K562 (cell line): ENCODE measurements around the gene TESK2. TPM values are rescaled to one million over a fixed set of nuclear protein-coding genes. Genes with fewer than 3 reads are reported as not detected.

Experiments
- ATAC-seq: fragments of 200-7000 bp; cut with Tn5 transposase; 3 replicates; pipeline ENCODE4 v1.9.1; 2020; ENCODE audit warnings: moderate library complexity
- BruUV-seq: library from RNA; stranded (reverse); fragments of 400-500 nt; replicated peaks from 2 replicates; lab custom pipeline; 2021; lab: Mats Ljungman, UMichigan
- CTCF ChIA-PET: fragments of 300-600 bp; formaldehyde crosslinking; extraction: SDS; loops from one replicate; lab custom pipeline; 2021; ENCODE audit warnings: low intra/inter-chr PET ratio; lab: Yijun Ruan, JAX
- POLR2A ChIA-PET: fragments of 300-600, 350-650 bp; sonication (Branson Sonifier 250); formaldehyde crosslinking; extraction: SDS; loops from one replicate; lab custom pipeline; 2021; ENCODE audit warnings: antibody characterized with exemption, inconsistent platforms; lab: Yijun Ruan, JAX
- DNase-seq, 4 experiments: peaks; one replicate each; pipeline versions ENCODE4 v3.0.0 to v3.0.0-alpha.2; 2011 to 2018; ENCODE audit warnings: low spot score in 3 of 4, mixed read lengths in 3 of 4; ENCODE audit errors: extremely low read depth in 1 of 4
- FAIRE-seq: peaks from 2 replicates; lab custom pipeline; 2011; peaks lifted over from hg19 to GRCh38; lab: Jason Lieb, UNC
- H2AFZ ChIP-seq: 2 replicates; pipeline ENCODE4 v1.6.0; 2011; ENCODE audit warnings: low read depth, low read length, control low read depth, inconsistent platforms
- H3K27ac ChIP-seq: fragments of 200-600 bp; 3 replicates; pipeline ENCODE4 v1.8.0; 2011; ENCODE audit warnings: low read depth, mild to moderate bottlenecking, control low read depth, inconsistent platforms, low read length, moderate library complexity, mixed read lengths; ENCODE audit errors: extremely low read depth
- H3K27me3 ChIP-seq, 2 experiments: fragments of 300-600 bp in 1 of 2; 2 replicates in 1 of 2; 3 replicates in 1 of 2; pipeline versions ENCODE4 v1.6.0 to v1.8.0; 2011; ENCODE audit warnings: inconsistent platforms in 2 of 2, low read length in 2 of 2, mild to moderate bottlenecking in 1 of 2, mixed read lengths in 1 of 2, moderate library complexity in 1 of 2; ENCODE audit not compliant: control insufficient read depth in 2 of 2, insufficient read depth in 2 of 2
- H3K36me3 ChIP-seq: fragments of 300-600 bp; 3 replicates; pipeline ENCODE4 v1.8.0; 2011; ENCODE audit warnings: mild to moderate bottlenecking, low read length, inconsistent platforms; ENCODE audit not compliant: control insufficient read depth, insufficient read depth
- H3K4me1 ChIP-seq, 2 experiments: fragments of 200-600 bp in 1 of 2; replicated peaks in 1 of 2; 2 replicates in 1 of 2; 3 replicates in 1 of 2; pipeline versions ENCODE4 v1.5.1 to v1.8.0; 2011; ENCODE audit warnings: inconsistent platforms in 2 of 2, low read length in 2 of 2, mild to moderate bottlenecking in 1 of 2, mixed read lengths in 1 of 2, moderate library complexity in 1 of 2; ENCODE audit not compliant: control insufficient read depth in 2 of 2, insufficient read depth in 2 of 2
- H3K4me2 ChIP-seq: 2 replicates; pipeline ENCODE4 v1.6.1; 2011; ENCODE audit warnings: low read length, control low read depth, inconsistent platforms, mixed read lengths; ENCODE audit not compliant: insufficient read depth
- H3K4me3 ChIP-seq: fragments of 200-600 bp; sonication (generic), shearing (Covaris generic); 2 replicates; pipeline ENCODE4 v1.5.1; 2016; ENCODE audit warnings: control low read depth, inconsistent platforms
- H3K79me2 ChIP-seq: fragments of 200-600 bp; 3 replicates; pipeline ENCODE4 v1.8.0; 2011; ENCODE audit warnings: low read length, inconsistent platforms; ENCODE audit not compliant: control insufficient read depth, insufficient read depth
- H3K9ac ChIP-seq, 2 experiments: 2 replicates each; pipeline versions ENCODE4 v1.6.0 to v1.6.1; 2011; ENCODE audit warnings: low read depth in 2 of 2, low read length in 2 of 2, control low read depth in 1 of 2, inconsistent platforms in 1 of 2, mild to moderate bottlenecking in 1 of 2, mixed read lengths in 1 of 2; ENCODE audit not compliant: insufficient read depth in 1 of 2
- H3K9me1 ChIP-seq: one replicate; pipeline ENCODE4 v1.6.0; 2011; ENCODE audit warnings: inconsistent platforms, mild to moderate bottlenecking, low read length, moderate library complexity; ENCODE audit not compliant: control insufficient read depth, insufficient read depth
- H3K9me3 ChIP-seq: replicated peaks from 2 replicates; pipeline ENCODE4 v1.5.1; 2011; ENCODE audit warnings: low read depth, low read length, inconsistent platforms; ENCODE audit not compliant: control insufficient read depth, insufficient read depth
- H4K20me1 ChIP-seq: replicated peaks from 2 replicates; pipeline ENCODE4 v1.6.1; 2011; ENCODE audit warnings: low read length, inconsistent platforms, mixed read lengths; ENCODE audit not compliant: control insufficient read depth, insufficient read depth
- CBFA2T3 ChIP-seq: fragments of 450-650 bp; IDR thresholded peaks from 2 replicates; pipeline ENCODE4 v1.6.1; 2017
- JUN ChIP-seq, 2 experiments: sonication (generic) in 1 of 2; formaldehyde crosslinking in 1 of 2; IDR thresholded peaks; 2 replicates each; pipeline versions ENCODE4 v1.6.1 to v1.8.0; 2012 to 2022; ENCODE audit warnings: borderline replicate concordance in 2 of 2, mild to moderate bottlenecking in 2 of 2, improper control_type of control experiment in 1 of 2, low read depth in 1 of 2, low read length in 1 of 2, missing genetic modification reagents in 1 of 2
- JUND ChIP-seq, 2 experiments: IDR thresholded peaks; 2 replicates in 1 of 2; 3 replicates in 1 of 2; pipeline ENCODE4 v1.6.1; 2011; ENCODE audit warnings: borderline replicate concordance in 2 of 2, low read depth in 2 of 2, low read length in 2 of 2, improper control_type of control experiment in 1 of 2, missing biosample characterization in 1 of 2, missing genetic modification characterization in 1 of 2, missing genetic modification reagents in 1 of 2
- MAFG ChIP-seq: fragments of 450-650 bp; conservative IDR thresholded peaks from 2 replicates; pipeline ENCODE4 v1.6.1; 2016; ENCODE audit warnings: missing genetic modification characterization, missing compliant biosample characterization
- NFE2 ChIP-seq: IDR thresholded peaks from 2 replicates; pipeline ENCODE4 v1.6.1; 2014; ENCODE audit warnings: antibody characterized with exemption, low read depth
- SMAD2 ChIP-seq: fragments of 150-350 bp; IDR thresholded peaks from 2 replicates; pipeline ENCODE4 v1.6.1; 2014; ENCODE audit warnings: low read depth, mild to moderate bottlenecking, low read length
- ZNF12 ChIP-seq: sonication (generic); formaldehyde crosslinking; IDR thresholded peaks from 2 replicates; pipeline ENCODE4 v1.4.0; 2020; ENCODE audit warnings: mild to moderate bottlenecking, missing genetic modification reagents
- ZNF121 ChIP-seq: sonication (generic); formaldehyde crosslinking; conservative IDR thresholded peaks from 2 replicates; pipeline ENCODE4 v1.8.0; 2022; ENCODE audit warnings: missing genetic modification reagents
- ZNF263 ChIP-seq: sonication (generic); formaldehyde crosslinking; IDR thresholded peaks from 2 replicates; pipeline ENCODE4 v1.8.0; 2022; ENCODE audit warnings: mild to moderate bottlenecking, missing genetic modification reagents, borderline replicate concordance
- ZNF311 ChIP-seq: fragments of 250-450 bp; sonication (Bioruptor Pico); IDR thresholded peaks from 2 replicates; pipeline ENCODE4 v1.4.0; 2020; ENCODE audit warnings: mild to moderate bottlenecking, moderate library complexity
- ZNF778 ChIP-seq: fragments of 450-650 bp; formaldehyde crosslinking; IDR thresholded peaks from 2 replicates; pipeline ENCODE4 v1.4.0; 2020; ENCODE audit warnings: mild to moderate bottlenecking, moderate library complexity
- WGBS: fragments of 100-300 bp; shearing (Covaris generic); methylation state at CpG from one replicate; pipeline ENCODE4 v1.1.6; 2016; ENCODE audit warnings: low coverage, mixed read lengths; ENCODE audit not compliant: insufficient coverage; ENCODE audit errors: missing lambda C conversion rate; 5-methylcytosine and 5-hydroxymethylcytosine counted together
- in situ Hi-C: fragments of 300-500 bp; cut with MboI; formaldehyde crosslinking; loops from 4 replicates; pipeline ENCODE4 v1.15.0; 2018; ENCODE audit warnings: inconsistent platforms, mixed read lengths
- intact Hi-C: fragments of 100-400 bp; cut with micrococcal nuclease; formaldehyde crosslinking; loops from 2 replicates; pipeline ENCODE4 v1.14.2; 2022
- polyA plus RNA-seq, 8 experiments: library from polyadenylated mRNA; depleted of rRNA in 4 of 8; stranded (reverse) in 5 of 8; unstranded in 3 of 8; fragments of >200 nt; fragmentation: Nextera tagmentation in 2 of 8; fragmentation: Illumina TruSeq in 1 of 8; extraction: Ambion mirVana in 2 of 8; extraction: Trizol in 1 of 8; gene quantifications; 2 replicates each; pipeline versions ENCODE4 v1.2.1 to v1.2.3, GENCODE V29; 2011 to 2014; ENCODE audit warnings: inconsistent platforms in 1 of 8, missing spikeins in 1 of 8
- total RNA-seq, 7 experiments: library from RNA; depleted of rRNA in 6 of 7; stranded (reverse); fragments of >200 nt in 6 of 7; fragmentation: Illumina TruSeq in 2 of 7; extraction: Trizol in 2 of 7; gene quantifications; 2 replicates each; pipeline versions ENCODE4 v1.2.1 to v1.2.3, GENCODE V29; 2011 to 2021; ENCODE audit warnings: low replicate concordance in 1 of 7
- TF ChIP-seq, protein P1 (sequence below): sonication (generic); formaldehyde crosslinking; IDR thresholded peaks from 2 replicates; pipeline ENCODE4 v1.8.1; 2023; ENCODE audit warnings: mild to moderate bottlenecking, missing genetic modification reagents

Gene TESK2
- total and polyA plus RNA-seq, 9 of the 15 experiments (the other 6 are each of a cell fraction or from before 2014, with no cell fraction given) = 1.6 to 5.3 (median 3.7) TPM

DNA sequence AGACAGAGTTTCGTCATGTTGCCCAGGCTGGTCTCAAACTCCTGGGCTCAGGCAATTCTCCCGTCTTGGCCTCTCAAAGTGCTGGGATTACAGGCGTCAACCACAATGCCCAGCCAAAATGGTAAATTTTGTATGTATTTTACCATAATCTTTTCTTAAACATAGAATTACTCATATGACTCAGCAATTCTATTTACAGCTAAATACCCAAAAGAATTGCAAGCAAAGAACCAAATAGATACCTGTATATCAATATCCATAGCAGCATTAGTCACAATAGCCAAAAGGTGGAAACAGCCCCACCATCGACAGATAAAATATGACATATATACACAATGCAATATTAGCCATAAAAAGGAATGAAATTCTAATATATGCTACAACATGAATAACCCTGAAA lies 36.5 kb downstream of the TESK2 start (continued):
- TF ChIP-seq ZNF778 = no peak
- TF ChIP-seq CBFA2T3 = no peak
- no peak for TF ChIP-seq SMAD2
- TF ChIP-seq JUN (IDR thresholded peaks at IDR 0.05; ENCODE audit: borderline replicate concordance, low read depth, low read length) = no peak
- no peak for TF ChIP-seq JUN (CRISPR knock-in tag; IDR thresholded peaks at IDR 0.05; ENCODE audit: borderline replicate concordance)
- no peak for TF ChIP-seq ZNF12 (CRISPR knock-in tag)
- TF ChIP-seq MAFG (tag) = peak; percentile 92
- peak; percentile 82 for TF ChIP-seq NFE2
- TF ChIP-seq ZNF263 (CRISPR knock-in tag) = no peak
- TF ChIP-seq JUND (IDR thresholded peaks at IDR 0.05; ENCODE audit: borderline replicate concordance, low read depth, low read length) = no peak
- TF ChIP-seq JUND (tag; IDR thresholded peaks at IDR 0.05; ENCODE audit: borderline replicate concordance, low read depth, low read length) = no peak
- TF ChIP-seq ZNF311 (CRISPR knock-in tag) = no peak
- TF ChIP-seq, all 486 proteins: peak for 7

DNA sequence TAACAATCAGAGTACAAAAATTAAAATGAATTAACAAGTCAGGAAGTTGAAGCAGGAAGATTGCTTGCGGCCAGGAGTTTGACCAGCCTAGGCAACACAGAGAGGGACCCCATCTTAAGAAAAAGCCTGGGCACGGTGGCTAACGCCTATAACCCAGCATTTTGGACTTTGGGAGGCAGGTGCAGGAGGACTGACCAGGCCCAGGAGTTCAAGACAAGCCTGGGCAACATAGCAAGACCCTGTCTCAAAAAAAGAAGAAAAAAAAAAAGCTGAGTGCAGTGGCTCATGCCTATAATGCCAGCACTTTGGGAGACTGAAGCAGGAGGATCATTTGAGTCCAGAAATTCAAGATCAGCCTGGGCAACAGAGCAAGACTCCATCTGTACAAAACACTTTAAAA lies 38.5 kb downstream of the TESK2 start:
- in situ Hi-C loops (no loop called here), intact Hi-C loops (no loop called here)
- 34% methylated on average over 3 of the region's 3 CpGs for WGBS
- ChIA-PET POLR2A (interaction anchor here (0.6 to 0.8 kb wide), 2 partner anchors 28 to 633 kb away, joined by 3 read pairs; no protein-coding TSS in a partner anchor), CTCF (no interaction called here)
- Histone ChIP-seq H3K27me3 (no peaks in the 10 kb centered on the region; a peak in 1 of 5 replicates), H3K79me2 (no peaks in the 10 kb centered on the region), H3K4me3 (no peak overlapping the region), H3K9me1 (no peaks in the 10 kb centered on the region), H3K9me3 (no peaks in the 10 kb centered on the region), H2AFZ (no peak overlapping the region), H3K4me2 (no peak overlapping the region), H3K36me3 (no peaks in the 10 kb centered on the region), H3K4me1 (peaks cover 0 to 6% of the 10 kb centered on the region in 2 experiments; a peak in 3 of 5 replicates), H3K27ac (no peak overlapping the region), H3K9ac (no peak overlapping the region), H4K20me1 (no peaks in the 10 kb centered on the region)
- no peak for FAIRE-seq
- TF ChIP-seq, protein P1, sequence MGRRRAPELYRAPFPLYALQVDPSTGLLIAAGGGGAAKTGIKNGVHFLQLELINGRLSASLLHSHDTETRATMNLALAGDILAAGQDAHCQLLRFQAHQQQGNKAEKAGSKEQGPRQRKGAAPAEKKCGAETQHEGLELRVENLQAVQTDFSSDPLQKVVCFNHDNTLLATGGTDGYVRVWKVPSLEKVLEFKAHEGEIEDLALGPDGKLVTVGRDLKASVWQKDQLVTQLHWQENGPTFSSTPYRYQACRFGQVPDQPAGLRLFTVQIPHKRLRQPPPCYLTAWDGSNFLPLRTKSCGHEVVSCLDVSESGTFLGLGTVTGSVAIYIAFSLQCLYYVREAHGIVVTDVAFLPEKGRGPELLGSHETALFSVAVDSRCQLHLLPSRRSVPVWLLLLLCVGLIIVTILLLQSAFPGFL (CRISPR knock-in tag) = no peak
- TF ChIP-seq ZNF121 (CRISPR knock-in tag) = peak; percentile 28; the same call in 1 of the 2 replicates
- BruUV-seq = no TSS peak
- ATAC-seq = no peak
- no peak for DNase-seq
